ENCODE data around the gene CYP2W1.

CYP2W1 gene

DNA sequence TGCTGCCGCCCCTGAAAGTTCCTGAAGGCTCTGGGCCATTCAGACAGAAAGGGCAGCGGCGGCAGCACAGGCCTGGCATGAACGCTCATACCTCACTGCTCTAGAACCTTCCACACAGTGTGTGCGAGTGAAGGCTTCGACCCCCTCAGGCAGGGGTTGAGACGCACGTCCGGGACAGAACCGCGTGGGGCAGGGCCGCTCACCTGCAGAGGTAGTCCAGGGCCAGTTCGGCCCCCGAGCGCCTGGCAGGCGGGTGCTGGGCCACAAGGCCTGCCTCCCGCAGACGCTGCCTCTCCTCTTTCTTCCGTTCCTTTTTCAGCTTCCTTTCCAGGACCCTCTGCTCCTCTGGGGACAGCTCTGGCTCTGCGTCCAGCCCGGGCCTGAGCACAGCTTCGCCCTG lies 26.8 kb downstream of the CYP2W1 start:
- H3K27ac ChIP-seq (replicated peaks) = no peak overlapping the region
- TF ChIP-seq, protein P1, sequence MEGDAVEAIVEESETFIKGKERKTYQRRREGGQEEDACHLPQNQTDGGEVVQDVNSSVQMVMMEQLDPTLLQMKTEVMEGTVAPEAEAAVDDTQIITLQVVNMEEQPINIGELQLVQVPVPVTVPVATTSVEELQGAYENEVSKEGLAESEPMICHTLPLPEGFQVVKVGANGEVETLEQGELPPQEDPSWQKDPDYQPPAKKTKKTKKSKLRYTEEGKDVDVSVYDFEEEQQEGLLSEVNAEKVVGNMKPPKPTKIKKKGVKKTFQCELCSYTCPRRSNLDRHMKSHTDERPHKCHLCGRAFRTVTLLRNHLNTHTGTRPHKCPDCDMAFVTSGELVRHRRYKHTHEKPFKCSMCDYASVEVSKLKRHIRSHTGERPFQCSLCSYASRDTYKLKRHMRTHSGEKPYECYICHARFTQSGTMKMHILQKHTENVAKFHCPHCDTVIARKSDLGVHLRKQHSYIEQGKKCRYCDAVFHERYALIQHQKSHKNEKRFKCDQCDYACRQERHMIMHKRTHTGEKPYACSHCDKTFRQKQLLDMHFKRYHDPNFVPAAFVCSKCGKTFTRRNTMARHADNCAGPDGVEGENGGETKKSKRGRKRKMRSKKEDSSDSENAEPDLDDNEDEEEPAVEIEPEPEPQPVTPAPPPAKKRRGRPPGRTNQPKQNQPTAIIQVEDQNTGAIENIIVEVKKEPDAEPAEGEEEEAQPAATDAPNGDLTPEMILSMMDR (IDR thresholded peaks at IDR 0.05; ENCODE audit: insufficient read depth, low read length) = no peak
- no peak for TF ChIP-seq POLR2AphosphoS5 (IDR thresholded peaks at IDR 0.05; ENCODE audit: low read depth)
- TF ChIP-seq SPI1 (IDR thresholded peaks at IDR 0.05; ENCODE audit: borderline replicate concordance, low read depth) = no peak
- TF ChIP-seq GABPA (IDR thresholded peaks at IDR 0.05; ENCODE audit: low read depth) = no peak
- TF ChIP-seq, protein P2, sequence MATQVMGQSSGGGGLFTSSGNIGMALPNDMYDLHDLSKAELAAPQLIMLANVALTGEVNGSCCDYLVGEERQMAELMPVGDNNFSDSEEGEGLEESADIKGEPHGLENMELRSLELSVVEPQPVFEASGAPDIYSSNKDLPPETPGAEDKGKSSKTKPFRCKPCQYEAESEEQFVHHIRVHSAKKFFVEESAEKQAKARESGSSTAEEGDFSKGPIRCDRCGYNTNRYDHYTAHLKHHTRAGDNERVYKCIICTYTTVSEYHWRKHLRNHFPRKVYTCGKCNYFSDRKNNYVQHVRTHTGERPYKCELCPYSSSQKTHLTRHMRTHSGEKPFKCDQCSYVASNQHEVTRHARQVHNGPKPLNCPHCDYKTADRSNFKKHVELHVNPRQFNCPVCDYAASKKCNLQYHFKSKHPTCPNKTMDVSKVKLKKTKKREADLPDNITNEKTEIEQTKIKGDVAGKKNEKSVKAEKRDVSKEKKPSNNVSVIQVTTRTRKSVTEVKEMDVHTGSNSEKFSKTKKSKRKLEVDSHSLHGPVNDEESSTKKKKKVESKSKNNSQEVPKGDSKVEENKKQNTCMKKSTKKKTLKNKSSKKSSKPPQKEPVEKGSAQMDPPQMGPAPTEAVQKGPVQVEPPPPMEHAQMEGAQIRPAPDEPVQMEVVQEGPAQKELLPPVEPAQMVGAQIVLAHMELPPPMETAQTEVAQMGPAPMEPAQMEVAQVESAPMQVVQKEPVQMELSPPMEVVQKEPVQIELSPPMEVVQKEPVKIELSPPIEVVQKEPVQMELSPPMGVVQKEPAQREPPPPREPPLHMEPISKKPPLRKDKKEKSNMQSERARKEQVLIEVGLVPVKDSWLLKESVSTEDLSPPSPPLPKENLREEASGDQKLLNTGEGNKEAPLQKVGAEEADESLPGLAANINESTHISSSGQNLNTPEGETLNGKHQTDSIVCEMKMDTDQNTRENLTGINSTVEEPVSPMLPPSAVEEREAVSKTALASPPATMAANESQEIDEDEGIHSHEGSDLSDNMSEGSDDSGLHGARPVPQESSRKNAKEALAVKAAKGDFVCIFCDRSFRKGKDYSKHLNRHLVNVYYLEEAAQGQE (IDR thresholded peaks at IDR 0.05; ENCODE audit: insufficient replicate concordance, low read depth) = no peak
- DNase-seq (ENCODE audit: low read depth in 1 of 2, low spot score in 1 of 2) = no peak
- H3K27me3 ChIP-seq (ENCODE audit: insufficient read depth, poor library complexity, severe bottlenecking) = no peaks in the 10 kb centered on the region
- no peak overlapping the region for H3K4me3 ChIP-seq (replicated peaks; ENCODE audit: insufficient read depth, low read length)

DNA sequence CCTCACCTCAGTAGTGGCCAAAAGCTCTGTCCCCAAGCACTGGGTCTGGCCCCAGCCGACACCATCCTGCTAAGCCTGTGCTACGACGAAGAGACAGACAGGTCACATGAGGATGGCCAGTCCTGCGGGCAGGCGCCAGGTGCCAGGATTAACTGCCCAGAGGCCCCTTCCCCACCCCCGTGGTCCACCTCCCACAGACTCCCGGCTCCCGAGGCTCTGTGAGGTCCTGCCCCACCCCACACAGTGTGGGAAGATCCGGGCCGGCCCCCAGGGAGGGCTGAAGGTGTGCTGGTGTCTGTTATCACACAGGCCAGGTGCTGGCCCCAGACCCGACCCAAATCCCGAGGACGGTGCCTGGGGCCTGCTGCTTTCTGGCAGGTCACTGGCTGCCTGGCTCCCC lies 27.2 kb downstream of the CYP2W1 start:
- H3K27ac ChIP-seq (replicated peaks) = no peak overlapping the region

DNA sequence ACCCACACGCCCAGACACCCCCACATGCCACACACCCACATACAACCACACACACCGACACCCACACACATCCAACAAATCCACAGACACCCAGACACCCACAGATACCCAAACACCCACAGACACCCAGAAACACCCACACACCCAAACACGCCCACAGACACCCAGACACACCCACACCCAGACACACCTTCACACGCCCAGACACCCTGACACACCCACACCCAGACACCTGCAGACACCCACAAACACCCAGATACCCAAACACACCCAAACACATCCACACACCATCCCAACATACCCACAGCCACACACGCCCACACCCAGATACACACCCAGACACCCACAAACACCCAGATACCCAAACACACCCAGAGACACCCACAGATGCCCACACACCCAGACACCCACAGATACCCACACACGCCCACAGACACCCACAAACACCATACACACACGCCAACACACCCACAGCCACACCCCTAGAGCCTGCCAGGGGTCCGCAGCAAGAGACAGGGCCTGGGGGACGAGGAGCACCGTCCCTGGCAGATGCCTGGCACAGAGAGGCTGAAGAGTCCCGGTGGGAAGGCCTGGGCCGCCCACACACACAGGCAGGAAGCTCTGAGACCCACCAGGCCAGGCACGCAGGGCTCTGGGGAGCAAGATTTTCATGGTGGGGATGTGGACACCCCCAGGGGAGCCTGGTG lies 28.5 kb downstream of the CYP2W1 start:
- Histone ChIP-seq H3K27me3 (ENCODE audit: insufficient read depth, poor library complexity, severe bottlenecking) (no peaks in the 10 kb centered on the region), H3K27ac (replicated peaks) (no peak overlapping the region), H3K4me3 (replicated peaks; ENCODE audit: insufficient read depth, low read length) (no peak overlapping the region)
- TF ChIP-seq, protein P1 (IDR thresholded peaks at IDR 0.05; ENCODE audit: insufficient read depth, low read length) = no peak
- no peak for TF ChIP-seq POLR2AphosphoS5 (IDR thresholded peaks at IDR 0.05; ENCODE audit: low read depth)
- no peak for TF ChIP-seq SPI1 (IDR thresholded peaks at IDR 0.05; ENCODE audit: borderline replicate concordance, low read depth)
- DNase-seq (ENCODE audit: low read depth in 1 of 2, low spot score in 1 of 2) = no peak

More for the DNA sequence above, 27.2 kb downstream of the CYP2W1 start:
- DNase-seq (ENCODE audit: low read depth in 1 of 2, low spot score in 1 of 2) = no peak
- no peak overlapping the region for H3K4me3 ChIP-seq (replicated peaks; ENCODE audit: insufficient read depth, low read length)
- H3K27me3 ChIP-seq (ENCODE audit: insufficient read depth, poor library complexity, severe bottlenecking) = no peaks in the 10 kb centered on the region
- TF ChIP-seq, protein P2 (IDR thresholded peaks at IDR 0.05; ENCODE audit: insufficient replicate concordance, low read depth) = no peak
- TF ChIP-seq GABPA (IDR thresholded peaks at IDR 0.05; ENCODE audit: low read depth) (no peak), SPI1 (IDR thresholded peaks at IDR 0.05; ENCODE audit: borderline replicate concordance, low read depth) (no peak), POLR2AphosphoS5 (IDR thresholded peaks at IDR 0.05; ENCODE audit: low read depth) (no peak)
- TF ChIP-seq, protein P1 (IDR thresholded peaks at IDR 0.05; ENCODE audit: insufficient read depth, low read length) = no peak
